ENCODE results near the gene TMTC2.

DNA sequence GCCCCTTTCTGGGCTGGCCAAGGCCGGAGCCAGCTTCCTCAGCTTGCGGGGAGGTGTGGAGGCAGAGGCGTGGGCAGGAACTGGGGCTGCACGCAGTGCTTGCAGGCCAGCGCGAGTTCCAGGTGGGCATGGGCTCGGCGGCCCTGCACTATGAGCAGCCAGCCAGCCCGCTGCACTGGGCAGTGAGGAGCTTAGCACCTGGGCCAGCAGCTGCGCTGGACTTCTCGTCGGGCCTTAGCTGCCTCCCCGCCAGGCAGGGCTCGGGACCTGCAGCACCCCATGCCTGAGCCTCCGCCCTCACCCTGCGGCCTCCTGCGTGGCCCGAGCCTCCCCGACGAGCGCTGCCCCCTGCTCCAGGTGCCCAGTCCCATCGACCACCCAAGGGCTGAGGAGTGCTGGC lies 42.0 kb downstream of the TMTC2 start:
- TF ChIP-seq POLR2A (IDR thresholded peaks at IDR 0.05; ENCODE audit: low read length) = no peak
- TF ChIP-seq GATA1 (IDR thresholded peaks at IDR 0.05; ENCODE audit: low read depth, low read length) = no peak
